SU-DHL-6 (cell line): ENCODE measurements around the gene GABRB3.

Source experiments
- H2AFZ ChIP-seq: fragments of 200-600 bp; sonication (generic); 2 replicates; pipeline ENCODE4 v1.6.1; 2014; ENCODE audit warnings: low read depth, mild to moderate bottlenecking, moderate library complexity, mixed read lengths, antibody characterized with exemption, low read length; ENCODE audit not compliant: severe bottlenecking
- H3F3A ChIP-seq: fragments of 200-600 bp; shearing (Covaris generic); 2 replicates; pipeline ENCODE4 v1.6.0; 2016; ENCODE audit warnings: antibody characterized with exemption, mild to moderate bottlenecking; ENCODE audit not compliant: insufficient read depth
- H3K27ac ChIP-seq: fragments of 200-600 bp; sonication (generic); 2 replicates; pipeline ENCODE4 v1.5.1; 2016; ENCODE audit warnings: low read depth, mild to moderate bottlenecking, low read length, moderate library complexity, mixed read lengths
- H3K27me3 ChIP-seq: fragments of 200-600 bp; sonication (generic), shearing (Covaris generic); 2 replicates; pipeline ENCODE4 v1.6.0; 2014; ENCODE audit warnings: mild to moderate bottlenecking, low read length
- H3K36me3 ChIP-seq: fragments of 200-600 bp; sonication (generic); 2 replicates; pipeline ENCODE4 v1.6.1; 2014; ENCODE audit warnings: mild to moderate bottlenecking, low read length, mixed read lengths
- H3K4me2 ChIP-seq: fragments of 300-600, 200-600 bp; shearing (Covaris generic), sonication (generic); 2 replicates; pipeline ENCODE4 v1.6.0; 2014; ENCODE audit warnings: low read length, low read depth, mild to moderate bottlenecking; ENCODE audit not compliant: poor library complexity, severe bottlenecking
- H3K4me3 ChIP-seq: fragments of 200-600 bp; sonication (generic); 2 replicates; pipeline ENCODE4 v1.5.1; 2014; ENCODE audit warnings: antibody characterized with exemption, low read length, mild to moderate bottlenecking, mixed read lengths; ENCODE audit not compliant: insufficient read depth, poor library complexity, severe bottlenecking
- H3K79me2 ChIP-seq: fragments of 200-600 bp; sonication (generic); 2 replicates; pipeline ENCODE4 v1.6.1; 2014; ENCODE audit warnings: mild to moderate bottlenecking, low read length, moderate library complexity; ENCODE audit not compliant: insufficient read depth
- H3K9ac ChIP-seq: fragments of 200-600 bp; sonication (generic); 2 replicates; pipeline ENCODE4 v1.7.0; 2014; ENCODE audit warnings: mild to moderate bottlenecking, low read length
- H3K9me2 ChIP-seq: fragments of 200-600 bp; sonication (generic); replicated peaks from 2 replicates; pipeline ENCODE4 v1.6.1; 2014; ENCODE audit warnings: low read length; ENCODE audit not compliant: insufficient read depth
- H3K9me3 ChIP-seq: fragments of 200-600 bp; sonication (generic); 2 replicates; pipeline ENCODE4 v1.6.1; 2014; ENCODE audit warnings: low read length, mixed read lengths; ENCODE audit not compliant: insufficient read depth
- H4K20me1 ChIP-seq: fragments of 200-600 bp; sonication (generic); 2 replicates; pipeline ENCODE4 v1.6.1; 2014; ENCODE audit warnings: low read depth, mild to moderate bottlenecking, antibody characterized with exemption, low read length, moderate library complexity, mixed read lengths
- CTCF ChIP-seq: fragments of 200-600 bp; sonication (generic); IDR thresholded peaks from one replicate; pipeline ENCODE4 v1.5.1; 2017; ENCODE audit warnings: antibody characterized with exemption, mild to moderate bottlenecking, low read length, moderate library complexity; ENCODE audit not compliant: insufficient read depth, poor library complexity, severe bottlenecking
- EZH2phosphoT487 ChIP-seq: fragments of 200-600 bp; sonication (generic), shearing (Covaris generic); conservative IDR thresholded peaks from 2 replicates; pipeline ENCODE4 v1.6.1; 2018; ENCODE audit warnings: mild to moderate bottlenecking, antibody characterized with exemption, low read length, moderate library complexity, mixed read lengths

GABRB3 gene

GRCh38 chr15:26572602-26573350, 200.1 kb downstream of the GABRB3 start:
- Histone ChIP-seq H3K4me2 (no peak overlapping the region), H3K27me3 (no peaks in the 10 kb centered on the region), H2AFZ (no peak overlapping the region), H3F3A (no peaks in the 10 kb centered on the region), H4K20me1 (no peaks in the 10 kb centered on the region), H3K27ac (no peak overlapping the region), H3K9me3 (no peaks in the 10 kb centered on the region), H3K79me2 (no peaks in the 10 kb centered on the region), H3K36me3 (no peaks in the 10 kb centered on the region), H3K9me2 (no peaks in the 10 kb centered on the region), H3K4me3 (no peak overlapping the region), H3K9ac (no peak overlapping the region)
- TF ChIP-seq EZH2phosphoT487 (no peak), CTCF (no peak)

DNA sequence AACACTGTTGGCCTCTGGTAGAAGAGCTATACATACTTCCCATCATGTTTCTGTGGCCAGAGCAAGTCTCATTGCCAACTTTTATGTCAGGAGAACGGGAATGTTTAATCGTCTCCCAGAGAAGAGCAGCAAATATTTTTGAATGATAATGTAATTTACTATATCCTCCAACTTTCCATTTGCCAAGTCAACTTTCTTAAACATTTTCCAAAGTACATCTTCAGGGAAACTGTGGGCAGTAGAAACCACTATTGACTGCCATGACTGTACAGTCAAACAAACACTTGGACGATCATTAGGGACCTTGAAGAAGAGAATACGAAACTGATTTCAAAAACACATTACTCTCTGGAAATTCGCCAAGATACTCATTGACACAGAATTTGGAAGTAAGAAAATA, 201.5 kb downstream of the GABRB3 start:
- Histone ChIP-seq H3K79me2 (no peaks in the 10 kb centered on the region), H3K9me2 (no peaks in the 10 kb centered on the region)

DNA sequence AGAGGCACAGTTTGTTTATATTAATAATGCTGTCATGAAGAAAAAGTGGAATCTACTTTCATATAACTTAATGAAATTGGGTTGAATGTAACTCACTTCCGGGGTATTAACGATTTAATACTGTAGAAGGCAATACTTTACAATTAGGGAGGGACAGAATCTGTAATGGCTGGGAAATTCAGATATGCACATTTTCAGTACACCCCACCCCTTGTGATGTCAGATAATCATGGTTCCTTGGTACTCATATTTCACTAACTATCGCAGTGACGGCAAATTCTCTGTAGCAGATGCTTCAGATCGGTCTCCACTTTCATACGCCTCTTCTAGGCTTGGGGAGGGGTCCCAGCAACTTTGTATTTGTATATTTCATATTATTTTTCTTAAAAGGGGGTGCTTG, 207.3 kb downstream of the GABRB3 start:
- Histone ChIP-seq H3K4me2 (no peak overlapping the region), H3K36me3 (no peaks in the 10 kb centered on the region), H3K4me3 (no peak overlapping the region), H3F3A (no peaks in the 10 kb centered on the region), H3K27ac (no peak overlapping the region), H3K27me3 (no peaks in the 10 kb centered on the region), H3K79me2 (no peaks in the 10 kb centered on the region), H3K9me2 (no peaks in the 10 kb centered on the region), H4K20me1 (no peaks in the 10 kb centered on the region), H2AFZ (no peak overlapping the region), H3K9ac (no peak overlapping the region), H3K9me3 (no peaks in the 10 kb centered on the region)
- TF ChIP-seq EZH2phosphoT487 (no peak), CTCF (no peak)

More for the DNA sequence above, 201.5 kb downstream of the GABRB3 start:
- Histone ChIP-seq H3F3A (no peaks in the 10 kb centered on the region), H2AFZ (no peak overlapping the region), H3K36me3 (no peaks in the 10 kb centered on the region), H3K9me3 (no peaks in the 10 kb centered on the region), H3K4me3 (no peak overlapping the region), H3K9ac (no peak overlapping the region), H3K27me3 (no peaks in the 10 kb centered on the region), H3K4me2 (no peak overlapping the region), H3K27ac (no peak overlapping the region), H4K20me1 (no peaks in the 10 kb centered on the region)
- TF ChIP-seq CTCF (no peak), EZH2phosphoT487 (no peak)
